CD4-positive, alpha-beta T cell (primary cell): Measurements from ENCODE around the gene NASP. TPM values are rescaled to one million over a fixed set of nuclear protein-coding genes. Genes with fewer than 3 reads are reported as not detected.
A peak's percentile ranks its signal among the peaks of the same experiment; 100 is the strongest.

Experiments
- ATAC-seq: fragments of 200-7000 bp; cut with Tn5 transposase; one replicate; pipeline ENCODE4 v1.10.0; 2022; ENCODE audit warnings: mild to moderate bottlenecking; ENCODE audit not compliant: poor library complexity
- CTCF ChIA-PET: fragments of 350-600 bp; sonication (Branson Sonifier 250); formaldehyde crosslinking; loops from one replicate; lab custom pipeline; 2021; ENCODE audit warnings: antibody characterized with exemption, inconsistent platforms; lab: Charles Lee
- POLR2A ChIA-PET: fragments of 350-600 bp; sonication (Branson Sonifier 250); formaldehyde crosslinking; loops from one replicate; lab custom pipeline; 2021; ENCODE audit warnings: antibody characterized with exemption, inconsistent platforms; lab: Charles Lee
- DNase-seq, 14 experiments: peaks; one replicate each; pipeline ENCODE4 v3.0.0-alpha.2; 2013 to 2020; ENCODE audit warnings: mixed read lengths in 2 of 14
- H3K27ac ChIP-seq, 2 donors: one replicate each; pipeline versions ENCODE4 v1.5.1 to v1.7.0; 2013; ENCODE audit warnings: low read length in 2 of 2, low read depth in 1 of 2, mild to moderate bottlenecking in 1 of 2
- H3K27me3 ChIP-seq, 2 experiments: 1 replicate in 1 of 2; 2 replicates in 1 of 2; pipeline versions ENCODE4 v1.6.1 to v1.7.0; 2013; ENCODE audit warnings: low read length in 2 of 2, control low read depth in 1 of 2, mild to moderate bottlenecking in 1 of 2, moderate library complexity in 1 of 2; ENCODE audit not compliant: insufficient read depth in 2 of 2, control insufficient read depth in 1 of 2
- H3K36me3 ChIP-seq: one replicate; pipeline ENCODE4 v1.6.1; 2013; ENCODE audit warnings: low read length, control low read depth; ENCODE audit not compliant: insufficient read depth
- H3K4me1 ChIP-seq: one replicate; pipeline ENCODE4 v1.6.1; 2013; ENCODE audit warnings: low read length, control low read depth; ENCODE audit not compliant: insufficient read depth
- H3K4me3 ChIP-seq: one replicate; pipeline ENCODE4 v1.5.1; 2013; ENCODE audit warnings: mild to moderate bottlenecking, low read length, moderate library complexity
- H3K9me3 ChIP-seq, 2 experiments: 1 replicate in 1 of 2; 2 replicates in 1 of 2; pipeline versions ENCODE4 v1.6.1 to v1.7.0; 2013; ENCODE audit warnings: low read length in 2 of 2, mild to moderate bottlenecking in 2 of 2, control low read depth in 1 of 2, moderate library complexity in 1 of 2; ENCODE audit not compliant: control insufficient read depth in 1 of 2, insufficient read depth in 1 of 2
- H3K27ac Mint-ChIP-seq: one replicate; pipeline ENCODE4 v1.8.0; 2020; ENCODE audit warnings: mixed read lengths
- H3K27me3 Mint-ChIP-seq: one replicate; pipeline ENCODE4 v1.8.0; 2021; ENCODE audit warnings: mixed read lengths
- H3K36me3 Mint-ChIP-seq: one replicate; pipeline ENCODE4 v1.8.0; 2021; ENCODE audit warnings: low read depth, mixed read lengths
- H3K4me1 Mint-ChIP-seq: one replicate; pipeline ENCODE4 v1.8.0; 2021; ENCODE audit warnings: low read depth, mixed read lengths
- H3K4me3 Mint-ChIP-seq: one replicate; pipeline ENCODE4 v1.8.0; 2020; ENCODE audit warnings: mild to moderate bottlenecking, mixed read lengths
- H3K9me3 Mint-ChIP-seq: one replicate; pipeline ENCODE4 v1.8.0; 2020; ENCODE audit warnings: mixed read lengths
- CTCF ChIP-seq: fragments of 200-600 bp; IDR thresholded peaks from one replicate; pipeline ENCODE4 v1.8.0; 2022; ENCODE audit warnings: antibody characterized with exemption, mild to moderate bottlenecking
- intact Hi-C, 2 experiments: fragments of 100-400 bp; cut with DNase I in 1 of 2; cut with micrococcal nuclease in 1 of 2; formaldehyde crosslinking; loops; one replicate each; pipeline versions ENCODE4 v1.15.1 to v1.9.0; 2023 to 2025; cut with DNase I, micrococcal nuclease
- total RNA-seq, 174 experiments: library from RNA in 2 of 174; stranded (reverse) in 2 of 174; gene quantifications; one replicate each; pipeline ENCODE4 v1.2.3 and lab custom pipeline; 2021 to 2026

Gene NASP
- total RNA-seq, 2 experiments from 2014 or later = 110 to 112 TPM

- H3K4me3 Mint-ChIP-seq = no peak within 1 kb of the TSS
- intact Hi-C loops = no loop called here
- H3K27ac Mint-ChIP-seq = peak within 1 kb of the TSS; percentile 44
These were observed 40.1 kb downstream of the NASP start, which contains the start of gene CCDC17 for GRCh38 chr1:45623972-45624371. Gene CCDC17, minus strand, starts transcription at chr1:45624054. Its CDS starts 145 bp downstream, at chr1:45623909.

GRCh38 chr1:45629035-45629434 is 45.2 kb downstream of the NASP start:
- ChIA-PET CTCF (no interaction called here), POLR2A (no interaction called here)
- no peak overlapping the region for H3K4me3 Mint-ChIP-seq

More at GRCh38 chr1:45623972-45624371, 40.1 kb downstream of the NASP start, which contains the start of gene CCDC17:
- Histone ChIP-seq H3K9me3 (no peaks in the 10 kb centered on the region), H3K4me3 (no peak within 1 kb of the TSS), H3K36me3 (peaks cover 38% of the 10 kb centered on the region), H3K4me1 (peaks cover 2% of the 10 kb centered on the region), H3K27ac (no peak within 1 kb of the TSS), H3K27me3 (no peaks in the 10 kb centered on the region)
- POLR2A ChIA-PET = no interaction called here
- H3K9me3 Mint-ChIP-seq = no peaks in the 10 kb centered on the region
- no peak for TF ChIP-seq CTCF
- peaks cover 12% of the 10 kb centered on the region for H3K4me1 Mint-ChIP-seq
- ATAC-seq = no peak
- CTCF ChIA-PET = interaction anchor here (0.6 kb wide), 1 partner anchor 33 kb away, joined by 3 read pairs; no protein-coding TSS in a partner anchor
- no peaks in the 10 kb centered on the region for H3K27me3 Mint-ChIP-seq
- no peak for DNase-seq
- H3K36me3 Mint-ChIP-seq = peaks cover 62% of the 10 kb centered on the region

GRCh38 chr1:45630429-45630828 is 46.6 kb downstream of the NASP start:
- H3K4me3 Mint-ChIP-seq = no peak overlapping the region
- intact Hi-C loops = no loop called here
- peaks cover 51% of the 10 kb centered on the region for H3K36me3 Mint-ChIP-seq
- Histone ChIP-seq H3K4me1 (no peaks in the 10 kb centered on the region), H3K9me3 (no peaks in the 10 kb centered on the region), H3K27ac (no peak overlapping the region), H3K4me3 (no peak overlapping the region), H3K36me3 (peaks cover 82% of the 10 kb centered on the region), H3K27me3 (no peaks in the 10 kb centered on the region)
- CTCF ChIA-PET = interaction anchor here (0.6 kb wide), 1 partner anchor 102 kb away, joined by 3 read pairs; no protein-coding TSS in a partner anchor
- H3K4me1 Mint-ChIP-seq = no peaks in the 10 kb centered on the region
- no peaks in the 10 kb centered on the region for H3K9me3 Mint-ChIP-seq
- DNase-seq (no peak), ATAC-seq (no peak)
- TF ChIP-seq CTCF = no peak
- H3K27ac Mint-ChIP-seq = no peak overlapping the region
- POLR2A ChIA-PET = no interaction called here
- H3K27me3 Mint-ChIP-seq = no peaks in the 10 kb centered on the region

More at GRCh38 chr1:45629035-45629434, 45.2 kb downstream of the NASP start:
- no peaks in the 10 kb centered on the region for H3K27me3 Mint-ChIP-seq
- H3K4me1 ChIP-seq = no peaks in the 10 kb centered on the region
- no peaks in the 10 kb centered on the region for H3K27me3 ChIP-seq
- no peak overlapping the region for H3K27ac ChIP-seq
- no peak overlapping the region for H3K4me3 ChIP-seq
- TF ChIP-seq CTCF = no peak
- no peak overlapping the region for H3K27ac Mint-ChIP-seq
- H3K36me3 Mint-ChIP-seq = peaks cover 58% of the 10 kb centered on the region
- DNase-seq (no peak), ATAC-seq (no peak)
- intact Hi-C loops = no loop called here
- H3K36me3 ChIP-seq = peaks cover 73% of the 10 kb centered on the region
- no peaks in the 10 kb centered on the region for H3K4me1 Mint-ChIP-seq
- no peaks in the 10 kb centered on the region for H3K9me3 Mint-ChIP-seq
- no peaks in the 10 kb centered on the region for H3K9me3 ChIP-seq
